Stimulated activated memory B cell treated with anti-CD40 and anti-IgM and Interleukin-4, amounts not matched to agents 10 μg/mL and 1 μg/mL and 100 μg/mL, for 72 hours (primary cell): ENCODE results near the gene ATP5F1E.

Source experiments
- ATAC-seq: fragments of 150-1000 bp; cut with Tn5 transposase; 2 replicates; pipeline ENCODE4 v1.10.0; 2021
- H3K27ac Mint-ChIP-seq: one replicate; pipeline ENCODE4 v1.8.0; 2022; ENCODE audit warnings: mild to moderate bottlenecking, mixed read lengths
- H3K27me3 Mint-ChIP-seq: one replicate; pipeline ENCODE4 v1.8.0; 2022; ENCODE audit warnings: mixed read lengths
- H3K36me3 Mint-ChIP-seq: one replicate; pipeline ENCODE4 v1.8.0; 2022; ENCODE audit warnings: mixed read lengths
- H3K4me1 Mint-ChIP-seq: one replicate; pipeline ENCODE4 v1.8.0; 2022; ENCODE audit warnings: mixed read lengths
- H3K4me3 Mint-ChIP-seq: one replicate; pipeline ENCODE4 v1.8.0; 2022; ENCODE audit warnings: mild to moderate bottlenecking, moderate library complexity, mixed read lengths
- H3K9me3 Mint-ChIP-seq: one replicate; pipeline ENCODE4 v1.8.0; 2022; ENCODE audit warnings: mixed read lengths

The ATP5F1E gene

GRCh38 chr20:59007665-59008511 is 24.2 kb downstream of the ATP5F1E start:
- peak overlapping the region; percentile 87 for H3K4me3 Mint-ChIP-seq

GRCh38 chr20:59006864-59007664 is 25.1 kb downstream of the ATP5F1E start, which contains the start of gene CTSZ:
CTSZ (minus strand) TSS chr20:59007254; CDS start chr20:59007128, 126 bp downstream.
- Mint-ChIP-seq H3K9me3 (no peaks in the 10 kb centered on the region), H3K27ac (peak within 1 kb of the TSS; percentile 96), H3K4me3 (peak within 1 kb of the TSS; percentile 87), H3K27me3 (no peaks in the 10 kb centered on the region), H3K36me3 (peaks cover 46% of the 10 kb centered on the region), H3K4me1 (peaks cover 69% of the 10 kb centered on the region)
- ATAC-seq = peak; percentile 64

More at GRCh38 chr20:59007665-59008511, 24.2 kb downstream of the ATP5F1E start:
- Mint-ChIP-seq H3K9me3 (no peaks in the 10 kb centered on the region), H3K27me3 (no peaks in the 10 kb centered on the region), H3K4me1 (peaks cover 61% of the 10 kb centered on the region), H3K36me3 (peaks cover 38% of the 10 kb centered on the region), H3K27ac (peak overlapping the region; percentile 96)
- ATAC-seq = peak; percentile 65

- peak overlapping the region; percentile 96 for H3K27ac Mint-ChIP-seq
- no peak for ATAC-seq
- no peaks in the 10 kb centered on the region for H3K9me3 Mint-ChIP-seq
- no peaks in the 10 kb centered on the region for H3K27me3 Mint-ChIP-seq
- H3K4me1 Mint-ChIP-seq = peaks cover 74% of the 10 kb centered on the region
- H3K4me3 Mint-ChIP-seq = peak overlapping the region; percentile 87
- peaks cover 53% of the 10 kb centered on the region for H3K36me3 Mint-ChIP-seq
Observed at GRCh38 chr20:59006167-59006863, 25.8 kb downstream of the ATP5F1E start.

GRCh38 chr20:59005523-59006166 is 26.5 kb downstream of the ATP5F1E start:
- Mint-ChIP-seq H3K4me3 (peak overlapping the region; percentile 87), H3K9me3 (no peaks in the 10 kb centered on the region), H3K36me3 (peaks cover 57% of the 10 kb centered on the region), H3K27ac (peak overlapping the region; percentile 96), H3K4me1 (peaks cover 71% of the 10 kb centered on the region), H3K27me3 (no peaks in the 10 kb centered on the region)
- ATAC-seq = no peak

- Mint-ChIP-seq H3K4me1 (peaks cover 70% of the 10 kb centered on the region), H3K9me3 (no peaks in the 10 kb centered on the region), H3K27ac (peak overlapping the region; percentile 96), H3K4me3 (peak overlapping the region; percentile 87), H3K27me3 (no peaks in the 10 kb centered on the region), H3K36me3 (peaks cover 62% of the 10 kb centered on the region)
- ATAC-seq = peak; percentile 84
Observed at GRCh38 chr20:59004763-59005522, 27.2 kb downstream of the ATP5F1E start.

- H3K27ac Mint-ChIP-seq = peak overlapping the region; percentile 96
- H3K36me3 Mint-ChIP-seq = peaks cover 65% of the 10 kb centered on the region
- H3K4me1 Mint-ChIP-seq = peaks cover 67% of the 10 kb centered on the region
- ATAC-seq = peak; percentile 2
- H3K27me3 Mint-ChIP-seq = no peaks in the 10 kb centered on the region
- H3K4me3 Mint-ChIP-seq = peak overlapping the region; percentile 87
- no peaks in the 10 kb centered on the region for H3K9me3 Mint-ChIP-seq
Observed at GRCh38 chr20:59004493-59004762, 27.7 kb downstream of the ATP5F1E start.

GRCh38 chr20:59003836-59004492 is 28.2 kb downstream of the ATP5F1E start:
- peak overlapping the region; percentile 87 for H3K4me3 Mint-ChIP-seq
- ATAC-seq = no peak
- H3K27me3 Mint-ChIP-seq = no peaks in the 10 kb centered on the region
- peaks cover 70% of the 10 kb centered on the region for H3K36me3 Mint-ChIP-seq
- peak overlapping the region; percentile 96 for H3K27ac Mint-ChIP-seq
- peaks cover 63% of the 10 kb centered on the region for H3K4me1 Mint-ChIP-seq
- H3K9me3 Mint-ChIP-seq = no peaks in the 10 kb centered on the region

GRCh38 chr20:59002874-59003399 is 29.2 kb downstream of the ATP5F1E start:
- Mint-ChIP-seq H3K4me3 (peak overlapping the region; percentile 87), H3K9me3 (no peaks in the 10 kb centered on the region), H3K27me3 (no peaks in the 10 kb centered on the region), H3K36me3 (peaks cover 79% of the 10 kb centered on the region), H3K4me1 (peaks cover 56% of the 10 kb centered on the region), H3K27ac (peak overlapping the region; percentile 96)
- no peak for ATAC-seq

GRCh38 chr20:59002388-59002787 is 29.7 kb downstream of the ATP5F1E start:
- peaks cover 80% of the 10 kb centered on the region for H3K36me3 Mint-ChIP-seq
- peak overlapping the region; percentile 87 for H3K4me3 Mint-ChIP-seq
- H3K27ac Mint-ChIP-seq = peak overlapping the region; percentile 96
- H3K27me3 Mint-ChIP-seq = no peaks in the 10 kb centered on the region
- peaks cover 55% of the 10 kb centered on the region for H3K4me1 Mint-ChIP-seq
- no peaks in the 10 kb centered on the region for H3K9me3 Mint-ChIP-seq
- ATAC-seq = no peak

- H3K4me3 Mint-ChIP-seq = peak overlapping the region; percentile 52
- H3K4me1 Mint-ChIP-seq = peaks cover 57% of the 10 kb centered on the region
- H3K27me3 Mint-ChIP-seq = no peaks in the 10 kb centered on the region
- H3K9me3 Mint-ChIP-seq = no peaks in the 10 kb centered on the region
- H3K36me3 Mint-ChIP-seq = peaks cover 86% of the 10 kb centered on the region
- no peak for ATAC-seq
- peak overlapping the region; percentile 96 for H3K27ac Mint-ChIP-seq
Observed at GRCh38 chr20:59001449-59002171, 30.5 kb downstream of the ATP5F1E start.

GRCh38 chr20:59001068-59001448 is 31.1 kb downstream of the ATP5F1E start:
- H3K36me3 Mint-ChIP-seq = peaks cover 88% of the 10 kb centered on the region
- H3K27me3 Mint-ChIP-seq = no peaks in the 10 kb centered on the region
- no peaks in the 10 kb centered on the region for H3K9me3 Mint-ChIP-seq
- no peak for ATAC-seq
- H3K4me3 Mint-ChIP-seq = no peak overlapping the region
- H3K4me1 Mint-ChIP-seq = peaks cover 60% of the 10 kb centered on the region
- H3K27ac Mint-ChIP-seq = peak overlapping the region; percentile 46

GRCh38 chr20:59000326-59000725 is 31.8 kb downstream of the ATP5F1E start:
- H3K27me3 Mint-ChIP-seq = no peaks in the 10 kb centered on the region
- H3K9me3 Mint-ChIP-seq = no peaks in the 10 kb centered on the region
- no peak for ATAC-seq
- no peak overlapping the region for H3K4me3 Mint-ChIP-seq
- peak overlapping the region; percentile 46 for H3K27ac Mint-ChIP-seq
- H3K36me3 Mint-ChIP-seq = peaks cover 88% of the 10 kb centered on the region
- H3K4me1 Mint-ChIP-seq = peaks cover 61% of the 10 kb centered on the region

GRCh38 chr20:58998656-58999055 is 33.5 kb downstream of the ATP5F1E start:
- H3K27me3 Mint-ChIP-seq = no peaks in the 10 kb centered on the region
- H3K27ac Mint-ChIP-seq = peak overlapping the region; percentile 37
- peaks cover 69% of the 10 kb centered on the region for H3K4me1 Mint-ChIP-seq
- no peak for ATAC-seq
- H3K9me3 Mint-ChIP-seq = no peaks in the 10 kb centered on the region
- peaks cover 89% of the 10 kb centered on the region for H3K36me3 Mint-ChIP-seq
- H3K4me3 Mint-ChIP-seq = no peak overlapping the region
